Liver (tissue), 9 donors: ENCODE data around the gene COL6A2. TPM values are rescaled to one million over a fixed set of nuclear protein-coding genes. Genes with fewer than 3 reads are reported as not detected.
A peak's percentile ranks its signal among the peaks of the same experiment; 100 is the strongest.

ENCODE experiments used
- DNase-seq: peaks from one replicate; pipeline ENCODE4 v3.0.0-alpha.2; 2017; ENCODE audit warnings: low spot score
- H3K27ac ChIP-seq, 2 donors: one replicate each; pipeline ENCODE4 v1.7.0; 2013; ENCODE audit warnings: inconsistent platforms in 2 of 2, low read length in 2 of 2, control low read depth in 1 of 2, low read depth in 1 of 2, mild to moderate bottlenecking in 1 of 2
- H3K27me3 ChIP-seq, 4 donors: one replicate each; pipeline versions ENCODE4 v1.6.1 to v1.7.0; 2013; ENCODE audit warnings: low read length in 3 of 4, inconsistent platforms in 1 of 4, mild to moderate bottlenecking in 1 of 4, moderate library complexity in 1 of 4; ENCODE audit not compliant: control insufficient read depth in 4 of 4, insufficient read depth in 4 of 4
- H3K36me3 ChIP-seq, 4 donors: one replicate each; pipeline versions ENCODE4 v1.6.1 to v1.7.0; 2013; ENCODE audit warnings: low read length in 3 of 4, mild to moderate bottlenecking in 3 of 4, low read depth in 1 of 4, moderate library complexity in 1 of 4; ENCODE audit not compliant: control insufficient read depth in 4 of 4, insufficient read depth in 3 of 4
- H3K4me1 ChIP-seq, 4 donors: one replicate each; pipeline versions ENCODE4 v1.6.1 to v1.7.0; 2013; ENCODE audit warnings: low read length in 3 of 4, mild to moderate bottlenecking in 3 of 4, moderate library complexity in 1 of 4; ENCODE audit not compliant: control insufficient read depth in 4 of 4, insufficient read depth in 4 of 4
- H3K4me3 ChIP-seq, 3 donors: one replicate each; pipeline versions ENCODE4 v1.6.1 to v1.7.0; 2013; ENCODE audit warnings: low read length in 3 of 3, control low read depth in 1 of 3, low read depth in 1 of 3, mild to moderate bottlenecking in 1 of 3
- H3K9ac ChIP-seq, 2 donors: one replicate each; pipeline ENCODE4 v1.7.0; 2013; ENCODE audit warnings: low read length in 2 of 2, mild to moderate bottlenecking in 2 of 2, moderate library complexity in 2 of 2, control low read depth in 1 of 2, low read depth in 1 of 2
- H3K9me3 ChIP-seq, 4 donors: one replicate each; pipeline versions ENCODE4 v1.6.1 to v1.7.0; 2013; ENCODE audit warnings: low read length in 3 of 4; ENCODE audit not compliant: control insufficient read depth in 4 of 4
- ATF3 ChIP-seq: IDR thresholded peaks from 2 replicates; pipeline ENCODE4 v1.6.1; 2016; ENCODE audit warnings: antibody characterized with exemption
- CTCF ChIP-seq: fragments of 150-350 bp; IDR thresholded peaks from 2 replicates; pipeline ENCODE4 v1.5.1; 2017; ENCODE audit warnings: improper control_type of control experiment, low read depth, low read length; ENCODE audit not compliant: missing input control
- EGR1 ChIP-seq, 2 donors: IDR thresholded peaks; 2 replicates each; pipeline ENCODE4 v1.6.1; 2016 to 2018; ENCODE audit warnings: antibody characterized with exemption in 2 of 2, low read depth in 2 of 2
- FOXA1 ChIP-seq: IDR thresholded peaks from 2 replicates; pipeline ENCODE4 v1.6.1; 2016; ENCODE audit warnings: antibody characterized with exemption
- FOXA2 ChIP-seq: IDR thresholded peaks from 2 replicates; pipeline ENCODE4 v1.6.1; 2016; ENCODE audit warnings: antibody characterized with exemption
- GABPA ChIP-seq, 2 donors: IDR thresholded peaks in 1 of 2; conservative IDR thresholded peaks in 1 of 2; 2 replicates each; pipeline ENCODE4 v1.6.1; 2016; ENCODE audit warnings: antibody characterized with exemption in 2 of 2, mild to moderate bottlenecking in 1 of 2, moderate library complexity in 1 of 2
- HNF4A ChIP-seq, 2 donors: conservative IDR thresholded peaks; 2 replicates each; pipeline ENCODE4 v1.6.1; 2016; ENCODE audit warnings: antibody characterized with exemption in 2 of 2, mild to moderate bottlenecking in 2 of 2
- HNF4G ChIP-seq: IDR thresholded peaks from 2 replicates; pipeline ENCODE4 v1.6.1; 2016; ENCODE audit warnings: antibody characterized with exemption
- JUND ChIP-seq, 2 donors: IDR thresholded peaks; 2 replicates each; pipeline ENCODE4 v1.6.1; 2016; ENCODE audit warnings: antibody characterized with exemption in 2 of 2
- MAX ChIP-seq: IDR thresholded peaks from 2 replicates; pipeline ENCODE4 v1.6.1; 2016; ENCODE audit warnings: antibody characterized with exemption
- NR2F2 ChIP-seq: IDR thresholded peaks from 2 replicates; pipeline ENCODE4 v1.6.1; 2016; ENCODE audit warnings: antibody characterized with exemption
- RAD21 ChIP-seq, 2 donors: IDR thresholded peaks; 2 replicates each; pipeline ENCODE4 v1.6.1; 2016; ENCODE audit warnings: antibody characterized with exemption in 2 of 2, mild to moderate bottlenecking in 2 of 2
- REST ChIP-seq: IDR thresholded peaks from 2 replicates; pipeline ENCODE4 v1.6.1; 2016; ENCODE audit warnings: antibody characterized with exemption, mild to moderate bottlenecking
- RXRA ChIP-seq, 2 donors: IDR thresholded peaks; 2 replicates each; pipeline ENCODE4 v1.6.1; 2017 to 2018; ENCODE audit warnings: antibody characterized with exemption in 2 of 2, mild to moderate bottlenecking in 1 of 2
- SP1 ChIP-seq: IDR thresholded peaks from 2 replicates; pipeline ENCODE4 v1.6.1; 2018; ENCODE audit warnings: antibody characterized with exemption, mild to moderate bottlenecking
- TAF1 ChIP-seq: conservative IDR thresholded peaks from 2 replicates; pipeline ENCODE4 v1.6.1; 2016; ENCODE audit warnings: antibody characterized with exemption, mild to moderate bottlenecking
- YY1 ChIP-seq: IDR thresholded peaks from 2 replicates; pipeline ENCODE4 v1.6.1; 2016; ENCODE audit warnings: antibody characterized with exemption, mild to moderate bottlenecking
- ZBTB33 ChIP-seq: IDR thresholded peaks from 2 replicates; pipeline ENCODE4 v1.6.1; 2016; ENCODE audit warnings: antibody characterized with exemption
- WGBS: extraction: QIAGEN DNeasy Blood & Tissue Kit; methylation state at CpG from one replicate; pipeline ENCODE4 v1.1.7; 2013; 5-methylcytosine and 5-hydroxymethylcytosine counted together
- polyA plus RNA-seq, 2 donors: library from polyadenylated mRNA; stranded (reverse) in 1 of 2; unstranded in 1 of 2; fragments of 200-250 nt in 1 of 2; fragments of >200 nt in 1 of 2; fragmentation: Nextera tagmentation in 1 of 2; extraction: Ambion mirVana in 1 of 2; gene quantifications; one replicate each; pipeline versions ENCODE4 v1.2.1 to v1.2.3, GENCODE V29; 2013 to 2015
- total RNA-seq, 2 donors: library from RNA; depleted of rRNA; stranded (reverse); fragments of >200 nt; gene quantifications; one replicate each; pipeline ENCODE4 v1.2.3, GENCODE V29; 2014
- donor health status: healthy.
- donor health status: healthy.
- donor health status: healthy.
- donor health status: healthy.
- donor health status: healthy.

Gene COL6A2
- total and polyA plus RNA-seq, 4 donors = 5.8 to 80.8 (median 41.7) TPM

GRCh38 chr21:46117586-46118315, 19.8 kb downstream of the COL6A2 start:
- H3K27ac ChIP-seq = no peak overlapping the region
- no peaks in the 10 kb centered on the region for H3K27me3 ChIP-seq
- no peak for TF ChIP-seq EGR1 (IDR thresholded peaks at IDR 0.05; ENCODE audit: low read depth in 2 of 2)
- TF ChIP-seq TAF1 = no peak
- TF ChIP-seq FOXA1 = no peak
- TF ChIP-seq RAD21 (IDR thresholded peaks at IDR 0.05) = no peak
- no peak for TF ChIP-seq JUND (IDR thresholded peaks at IDR 0.05)
- no peak for TF ChIP-seq REST
- TF ChIP-seq NR2F2 = no peak
- TF ChIP-seq FOXA2 = no peak
- no peak for TF ChIP-seq GABPA (IDR thresholded peaks at IDR 0.05 in 1 of 2, conservative IDR thresholded peaks at IDR 0.05 in 1 of 2)
- no peak for TF ChIP-seq YY1
- WGBS = 84% methylated on average over 29 of the region's 29 CpGs
- no peak overlapping the region for H3K4me3 ChIP-seq
- DNase-seq = peak; percentile 31
- H3K36me3 ChIP-seq = no peaks in the 10 kb centered on the region
- H3K9ac ChIP-seq = no peak overlapping the region
- H3K4me1 ChIP-seq = peaks cover 0 to 2% (median 0%) of the 10 kb centered on the region in 4 donors
- no peaks in the 10 kb centered on the region for H3K9me3 ChIP-seq

GRCh38 chr21:46118316-46119143, 20.6 kb downstream of the COL6A2 start:
- H3K27me3 ChIP-seq = no peaks in the 10 kb centered on the region
- no peaks in the 10 kb centered on the region for H3K36me3 ChIP-seq
- H3K4me3 ChIP-seq = no peak overlapping the region
- H3K9ac ChIP-seq = no peak overlapping the region
- H3K9me3 ChIP-seq = no peaks in the 10 kb centered on the region
- no peak overlapping the region for H3K27ac ChIP-seq
- TF ChIP-seq ATF3 (no peak), FOXA1 (no peak), NR2F2 (no peak), HNF4G (no peak), CTCF (no peak), TAF1 (no peak), REST (no peak), MAX (no peak), RXRA (IDR thresholded peaks at IDR 0.05) (no peak), EGR1 (IDR thresholded peaks at IDR 0.05; ENCODE audit: low read depth in 2 of 2) (no peak), HNF4A (conservative IDR thresholded peaks at IDR 0.05) (no peak), SP1 (no peak), ZBTB33 (no peak), YY1 (no peak), RAD21 (IDR thresholded peaks at IDR 0.05) (no peak), FOXA2 (no peak), GABPA (IDR thresholded peaks at IDR 0.05 in 1 of 2, conservative IDR thresholded peaks at IDR 0.05 in 1 of 2) (no peak), JUND (IDR thresholded peaks at IDR 0.05) (no peak)
- WGBS = 89% methylated on average over 27 of the region's 27 CpGs
- peaks cover 0 to 2% (median 0%) of the 10 kb centered on the region in 4 donors for H3K4me1 ChIP-seq
- no peak for DNase-seq
